T-cell (primary cell): ENCODE results near the gene HOXC9. TPM values are rescaled to one million over a fixed set of nuclear protein-coding genes. Genes with fewer than 3 reads are reported as not detected.

Experiments
- ATAC-seq, 4 experiments: fragments of 200-7000 bp in 3 of 4; fragments of 150-1000 bp in 1 of 4; cut with Tn5 transposase; replicated peaks in 1 of 4; 1 replicate in 3 of 4; 2 replicates in 1 of 4; pipeline ENCODE4 v1.10.0; 2021; ENCODE audit warnings: moderate library complexity in 3 of 4, mild to moderate bottlenecking in 2 of 4, moderate number of reproducible peaks in 1 of 4
- CTCF ChIA-PET, 2 donors: fragments of 300-600 bp; sonication (Branson Sonifier 250); formaldehyde crosslinking; loops; one replicate each; lab custom pipeline; 2022; ENCODE audit warnings: antibody characterized with exemption in 2 of 2; lab: Charles Lee
- POLR2A ChIA-PET, 2 donors: fragments of 300-600 bp; sonication (Branson Sonifier 250); formaldehyde crosslinking; loops; one replicate each; lab custom pipeline; 2022; ENCODE audit warnings: antibody characterized with exemption in 2 of 2; lab: Charles Lee
- DNase-seq, 35 experiments: peaks; one replicate each; pipeline versions ENCODE4 v3.0.0 to v3.0.0-alpha.2; 2013 to 2023
- H3K27ac ChIP-seq: one replicate; pipeline ENCODE4 v1.5.1; 2013; ENCODE audit warnings: low read length
- H3K27me3 ChIP-seq, 2 experiments: replicated peaks in 1 of 2; 1 replicate in 1 of 2; 2 replicates in 1 of 2; pipeline versions ENCODE4 v1.6.1 to v1.7.0; 2013; ENCODE audit warnings: low read length in 1 of 2, mixed read lengths in 1 of 2; ENCODE audit not compliant: control insufficient read depth in 2 of 2, insufficient read depth in 2 of 2; ENCODE audit errors: extremely low read depth in 1 of 2
- H3K36me3 ChIP-seq, 2 donors: 1 replicate in 1 of 2; 2 replicates in 1 of 2; pipeline versions ENCODE4 v1.6.1 to v1.7.0; 2013; ENCODE audit warnings: low read length in 1 of 2; ENCODE audit not compliant: control insufficient read depth in 2 of 2, insufficient read depth in 1 of 2; ENCODE audit errors: extremely low read depth in 1 of 2
- H3K4me1 ChIP-seq, 2 experiments: 1 replicate in 1 of 2; 2 replicates in 1 of 2; pipeline versions ENCODE4 v1.6.1 to v1.7.0; 2013; ENCODE audit warnings: low read length in 2 of 2, mixed read lengths in 1 of 2; ENCODE audit not compliant: insufficient read depth in 2 of 2, control insufficient read depth in 1 of 2; ENCODE audit errors: extremely low read depth in 1 of 2
- H3K4me3 ChIP-seq, 2 donors: 1 replicate in 1 of 2; 2 replicates in 1 of 2; pipeline versions ENCODE4 v1.5.1 to v1.7.0; 2013; ENCODE audit warnings: mild to moderate bottlenecking in 2 of 2, low read length in 1 of 2, moderate library complexity in 1 of 2; ENCODE audit not compliant: control insufficient read depth in 1 of 2; ENCODE audit errors: extremely low read depth in 1 of 2
- H3K9me3 ChIP-seq: 2 replicates; pipeline ENCODE4 v1.7.0; 2013
- H3K27ac Mint-ChIP-seq, 2 donors: one replicate each; pipeline ENCODE4 v1.8.0; 2020 to 2021; ENCODE audit warnings: mild to moderate bottlenecking in 2 of 2, mixed read lengths in 2 of 2
- H3K27me3 Mint-ChIP-seq, 2 donors: one replicate each; pipeline ENCODE4 v1.8.0; 2021 to 2022; ENCODE audit warnings: mixed read lengths in 2 of 2
- H3K36me3 Mint-ChIP-seq: one replicate; pipeline ENCODE4 v1.8.0; 2021; ENCODE audit warnings: mixed read lengths
- H3K4me1 Mint-ChIP-seq, 3 donors: one replicate each; pipeline ENCODE4 v1.8.0; 2020 to 2022; ENCODE audit warnings: mixed read lengths in 3 of 3, mild to moderate bottlenecking in 1 of 3
- H3K4me3 Mint-ChIP-seq, 3 donors: one replicate each; pipeline ENCODE4 v1.8.0; 2020 to 2022; ENCODE audit warnings: mild to moderate bottlenecking in 3 of 3, mixed read lengths in 3 of 3, moderate library complexity in 3 of 3
- H3K9me3 Mint-ChIP-seq, 3 donors: one replicate each; pipeline ENCODE4 v1.8.0; 2020 to 2022; ENCODE audit warnings: mixed read lengths in 3 of 3
- WGBS: methylation state at CpG from one replicate; pipeline ENCODE4 v1.1.5; 2013; ENCODE audit warnings: missing lambda C conversion rate; ENCODE audit not compliant: insufficient coverage; 5-methylcytosine and 5-hydroxymethylcytosine counted together
- total RNA-seq, 35 experiments: library from RNA in 6 of 35; stranded (reverse) in 6 of 35; fragments of 120-200 nt in 1 of 35; gene quantifications; one replicate each; pipeline versions ENCODE4 v1.2.1 to v1.2.4 and lab custom pipeline; 2013 to 2026

The HOXC9 gene
- total RNA-seq, 5 donors from 2014 or later (not counting 1 experiment from before 2014, with no cell fraction given), result not detected

DNA sequence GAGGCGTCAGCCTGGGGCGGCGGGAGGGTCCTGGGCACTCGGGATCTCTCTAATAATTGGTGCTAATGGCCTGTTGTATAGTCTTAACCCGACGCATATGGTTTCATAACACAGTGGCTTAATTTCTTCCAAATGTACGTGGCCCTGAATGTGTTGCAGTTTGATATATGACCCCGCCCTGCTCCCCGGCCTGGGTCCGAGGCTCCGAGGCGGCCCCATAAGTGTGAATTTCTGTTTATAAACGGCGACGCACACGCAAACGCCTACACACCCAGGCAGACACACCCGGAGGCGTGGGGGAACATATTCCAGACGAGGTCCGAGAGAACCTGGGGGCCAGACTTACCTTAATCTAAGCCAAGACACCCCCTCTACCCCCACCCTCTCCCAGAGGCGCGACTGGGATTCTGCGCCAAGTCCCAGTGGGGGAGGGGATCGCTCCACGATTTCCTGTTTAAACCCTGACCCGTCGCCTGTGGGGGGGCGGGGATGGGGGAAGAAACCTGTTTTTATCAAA, 18.6 kb downstream of the HOXC9 start:
- H3K36me3 Mint-ChIP-seq, result no peaks in the 10 kb centered on the region
- H3K27me3 Mint-ChIP-seq, result peaks cover 56 to 86% of the 10 kb centered on the region in 2 donors
- no peak overlapping the region for H3K27ac Mint-ChIP-seq
- H3K4me1 Mint-ChIP-seq, result peaks cover 20 to 32% (median 27%) of the 10 kb centered on the region in 3 donors
- no peak for DNase-seq
- H3K9me3 ChIP-seq, result no peaks in the 10 kb centered on the region
- WGBS, result 61% methylated on average over 17 of the region's 29 CpGs
- no peaks in the 10 kb centered on the region for H3K36me3 ChIP-seq
- POLR2A ChIA-PET, result no interaction called here
- peaks cover 5 to 43% of the 10 kb centered on the region in 2 experiments for H3K4me1 ChIP-seq
- CTCF ChIA-PET, result interaction anchor here in 1 of 2 donors (1.0 kb wide), 1 partner anchor 183 kb away, joined by 4 read pairs; no protein-coding TSS in a partner anchor
- H3K4me3 ChIP-seq, result peak overlapping the region; percentile 42 to 60
- H3K4me3 Mint-ChIP-seq, result peak overlapping the region in 1 of 3 donors; percentile 79
- peaks cover 17 to 91% of the 10 kb centered on the region in 2 experiments for H3K27me3 ChIP-seq
- H3K9me3 Mint-ChIP-seq, result no peaks in the 10 kb centered on the region
- ATAC-seq, result no peak
- peak overlapping the region; percentile 53 for H3K27ac ChIP-seq

DNA sequence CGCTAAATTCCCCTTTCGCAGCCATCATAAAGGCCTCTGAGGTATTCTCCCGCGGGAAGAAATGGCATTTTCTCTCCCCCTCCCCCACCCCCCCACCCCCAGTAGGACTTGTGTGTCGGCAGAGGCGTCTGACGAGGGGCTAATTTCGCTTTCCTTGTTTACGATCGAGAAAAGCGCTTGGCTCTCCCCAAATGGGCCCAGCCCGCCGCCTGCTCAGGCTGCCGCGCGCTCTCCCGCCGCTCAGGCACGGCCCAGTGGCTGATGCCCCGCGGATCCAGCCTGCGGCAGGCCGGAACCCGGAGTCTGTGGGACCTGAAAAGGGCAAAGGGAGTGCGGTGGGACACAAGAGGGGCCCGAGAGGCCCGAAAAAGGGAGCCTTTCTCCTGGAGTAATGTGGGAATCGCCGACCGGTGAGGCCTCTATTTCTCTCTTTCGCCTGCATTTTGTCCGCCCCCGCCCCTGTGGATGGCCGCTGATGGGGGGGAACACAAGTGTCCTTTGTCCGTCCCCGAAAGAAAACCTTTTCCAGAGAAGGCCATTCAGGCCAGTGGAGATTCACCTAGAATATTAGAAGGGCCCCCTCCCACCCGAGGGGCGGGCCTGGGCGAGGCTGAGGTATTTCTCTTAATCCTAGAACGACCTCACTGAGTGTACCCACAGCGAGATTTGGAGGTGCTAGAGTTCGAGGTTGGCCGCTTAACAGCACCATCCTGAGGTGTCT, 19.3 kb downstream of the HOXC9 start:
- H3K27ac ChIP-seq, result no peak overlapping the region
- no peak overlapping the region for H3K4me3 ChIP-seq
- ChIA-PET POLR2A (no interaction called here), CTCF (interaction anchor here in 1 of 2 donors (1.1 kb wide), 1 partner anchor 189 kb away, joined by 4 read pairs; no protein-coding TSS in a partner anchor)
- peaks cover 5 to 40% of the 10 kb centered on the region in 2 experiments for H3K4me1 ChIP-seq
- Mint-ChIP-seq H3K36me3 (no peaks in the 10 kb centered on the region), H3K4me1 (peaks cover 19 to 32% (median 25%) of the 10 kb centered on the region in 3 donors), H3K9me3 (no peaks in the 10 kb centered on the region), H3K27ac (no peak overlapping the region), H3K27me3 (peaks cover 57 to 85% of the 10 kb centered on the region in 2 donors), H3K4me3 (peak overlapping the region in 1 of 3 donors; percentile 5)
- no peak for DNase-seq
- 61% methylated on average over 29 of the region's 43 CpGs for WGBS
- no peak for ATAC-seq
- H3K27me3 ChIP-seq, result peaks cover 14 to 91% of the 10 kb centered on the region in 2 experiments
- H3K9me3 ChIP-seq, result no peaks in the 10 kb centered on the region
- no peaks in the 10 kb centered on the region for H3K36me3 ChIP-seq

DNA sequence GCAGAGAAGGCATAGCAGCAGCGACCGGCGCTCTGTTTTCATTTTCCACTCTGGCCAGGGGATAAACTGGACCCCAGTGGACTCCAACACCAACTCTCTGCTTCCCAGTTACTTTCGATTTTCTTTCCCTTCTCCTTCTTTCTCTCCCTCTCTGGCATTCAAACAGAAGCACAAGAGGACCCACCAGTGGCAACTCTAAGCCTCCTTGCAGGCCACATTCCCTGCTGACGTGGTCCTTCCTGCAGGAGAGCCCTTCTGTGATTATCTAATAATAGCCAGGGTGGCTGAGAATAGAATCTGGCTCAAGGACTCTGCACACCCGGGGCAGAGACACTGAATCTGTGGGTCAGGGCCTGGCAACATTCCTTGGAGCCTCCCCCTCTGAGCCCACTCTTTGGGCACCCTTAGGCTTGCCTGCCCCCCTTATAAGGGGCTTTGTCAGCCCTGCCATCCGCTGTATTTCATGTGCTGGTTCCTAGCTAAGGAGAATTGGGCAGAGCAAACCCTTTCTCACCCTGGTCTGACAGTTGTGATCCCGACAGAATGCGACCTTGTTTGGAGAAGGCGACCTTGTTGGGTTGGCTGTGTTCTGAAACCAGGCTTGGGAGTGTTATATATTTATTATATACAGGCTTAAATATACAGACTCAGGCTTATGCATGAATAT, 20.1 kb downstream of the HOXC9 start:
- H3K27me3 ChIP-seq, result peaks cover 16 to 91% of the 10 kb centered on the region in 2 experiments
- DNase-seq, result no peak

DNA sequence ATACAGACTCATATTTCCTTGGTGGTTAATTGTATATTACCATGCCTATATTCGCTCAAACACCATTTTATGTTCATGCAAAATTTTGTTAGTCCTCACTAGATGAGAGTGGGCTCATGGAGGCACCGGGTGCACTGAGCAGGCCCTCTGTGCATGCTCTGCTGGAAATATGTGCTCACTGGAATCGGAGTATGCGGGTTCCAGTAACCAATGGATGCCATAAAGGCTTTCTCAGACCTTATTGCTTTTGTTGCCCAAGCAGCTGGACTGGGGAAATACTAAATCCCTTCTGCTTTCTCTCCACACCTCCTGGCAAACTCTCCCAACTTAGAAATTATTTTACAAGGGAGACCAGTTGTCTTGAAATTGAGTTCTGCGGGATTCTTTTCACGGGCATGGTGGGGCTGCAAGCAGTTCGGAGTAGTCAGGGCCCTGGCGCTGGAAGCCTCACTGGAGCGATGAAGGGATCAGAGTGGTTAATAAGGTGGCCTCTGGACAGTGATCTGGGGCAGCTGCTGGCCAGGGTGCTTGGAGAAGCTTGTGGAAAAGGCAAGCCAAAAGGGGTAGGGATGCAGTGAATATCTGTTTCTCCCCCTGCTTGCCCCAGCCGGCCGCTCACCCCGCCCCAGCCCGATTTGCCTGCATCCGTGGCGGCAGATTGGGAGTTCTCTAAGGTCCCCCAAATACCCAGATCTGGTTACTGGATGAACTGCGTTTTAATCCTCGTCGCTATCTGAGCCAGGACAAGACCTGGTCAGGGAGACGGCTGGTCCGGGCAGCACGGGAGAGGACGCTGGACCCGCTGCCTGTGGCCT, 20.8 kb downstream of the HOXC9 start:
- DNase-seq, result no peak
- H3K4me1 ChIP-seq, result peaks cover 5 to 29% of the 10 kb centered on the region in 2 experiments
- no peak for ATAC-seq
- H3K4me3 Mint-ChIP-seq, result no peak overlapping the region
- H3K4me3 ChIP-seq, result no peak overlapping the region
- no peaks in the 10 kb centered on the region for H3K9me3 Mint-ChIP-seq
- ChIA-PET CTCF (no interaction called here), POLR2A (no interaction called here)
- peaks cover 14 to 87% of the 10 kb centered on the region in 2 experiments for H3K27me3 ChIP-seq
- H3K9me3 ChIP-seq, result no peaks in the 10 kb centered on the region
- H3K4me1 Mint-ChIP-seq, result peaks cover 12 to 24% (median 16%) of the 10 kb centered on the region in 3 donors
- peaks cover 57 to 81% of the 10 kb centered on the region in 2 donors for H3K27me3 Mint-ChIP-seq
- no peak overlapping the region for H3K27ac ChIP-seq
- no peak overlapping the region for H3K27ac Mint-ChIP-seq
- no peaks in the 10 kb centered on the region for H3K36me3 ChIP-seq
- no peaks in the 10 kb centered on the region for H3K36me3 Mint-ChIP-seq
- WGBS, result 72% methylated on average over 16 of the region's 23 CpGs

More for the DNA sequence above, 20.1 kb downstream of the HOXC9 start:
- no peak overlapping the region for H3K4me3 ChIP-seq
- no peak overlapping the region for H3K27ac ChIP-seq
- no peaks in the 10 kb centered on the region for H3K9me3 ChIP-seq
- H3K4me3 Mint-ChIP-seq, result peak overlapping the region in 1 of 3 donors; percentile 5
- H3K27me3 Mint-ChIP-seq, result peaks cover 58 to 82% of the 10 kb centered on the region in 2 donors
- H3K4me1 Mint-ChIP-seq, result peaks cover 12 to 27% (median 18%) of the 10 kb centered on the region in 3 donors
- no peaks in the 10 kb centered on the region for H3K36me3 ChIP-seq
- 47% methylated on average over 3 of the region's 10 CpGs for WGBS
- H3K36me3 Mint-ChIP-seq, result no peaks in the 10 kb centered on the region
- ChIA-PET CTCF (interaction anchor here in 1 of 2 donors (1.1 kb wide), 1 partner anchor 188 kb away, joined by 4 read pairs; no protein-coding TSS in a partner anchor), POLR2A (no interaction called here)
- ATAC-seq, result no peak
- no peaks in the 10 kb centered on the region for H3K9me3 Mint-ChIP-seq
- no peak overlapping the region for H3K27ac Mint-ChIP-seq
- peaks cover 5 to 32% of the 10 kb centered on the region in 2 experiments for H3K4me1 ChIP-seq

DNA sequence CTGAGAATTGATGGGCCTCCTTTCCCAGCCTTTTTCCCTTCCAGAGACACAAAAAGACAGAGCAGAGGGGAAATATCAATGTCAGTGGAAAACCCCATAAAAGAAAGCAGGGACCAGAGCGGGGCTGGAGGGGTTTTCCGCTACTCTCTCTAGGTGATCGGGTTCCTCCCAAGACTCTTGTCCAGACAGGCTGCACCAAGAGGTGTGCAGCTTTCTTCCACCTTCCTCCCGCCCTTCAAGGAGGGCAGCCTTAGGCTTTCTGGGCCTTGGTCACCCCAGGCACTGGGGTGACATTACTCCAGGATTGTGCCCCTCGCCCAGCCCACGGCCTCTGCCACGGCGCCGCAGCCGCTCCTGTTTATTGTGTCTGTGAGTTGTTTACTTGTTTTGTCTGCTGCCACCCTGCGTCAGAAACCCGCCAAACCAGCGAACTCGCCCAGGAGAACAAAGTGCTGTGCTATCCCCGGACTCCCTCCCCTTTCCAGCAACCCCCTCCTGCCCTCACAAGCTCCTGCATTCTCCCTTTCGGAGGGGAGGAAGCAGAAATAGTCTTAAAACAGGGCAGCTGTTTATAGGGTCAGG, 21.6 kb downstream of the HOXC9 start:
- Histone ChIP-seq H3K27ac (no peak overlapping the region), H3K9me3 (no peaks in the 10 kb centered on the region), H3K4me3 (no peak overlapping the region), H3K36me3 (no peaks in the 10 kb centered on the region), H3K4me1 (peaks cover 5 to 25% of the 10 kb centered on the region in 2 experiments), H3K27me3 (peaks cover 17 to 85% of the 10 kb centered on the region in 2 experiments)
- Mint-ChIP-seq H3K4me3 (no peak overlapping the region), H3K27ac (no peak overlapping the region), H3K27me3 (peaks cover 62 to 82% of the 10 kb centered on the region in 2 donors), H3K4me1 (peaks cover 13 to 25% (median 16%) of the 10 kb centered on the region in 3 donors), H3K36me3 (no peaks in the 10 kb centered on the region), H3K9me3 (no peaks in the 10 kb centered on the region)
- POLR2A ChIA-PET, result no interaction called here
- CTCF ChIA-PET, result interaction anchor here (0.5 to 0.6 kb wide), 2 partner anchors 13 to 188 kb away, joined by 5 to 6 read pairs; partner anchors contain the start of gene HOXC8 (in 1 of the 2)
- 45% methylated on average over 5 of the region's 16 CpGs for WGBS
- ATAC-seq, result no peak
- no peak for DNase-seq
